ENCODE data around the gene STX10.
A peak's percentile ranks its signal among the peaks of the same experiment; 100 is the strongest.

STX10 gene

DNA sequence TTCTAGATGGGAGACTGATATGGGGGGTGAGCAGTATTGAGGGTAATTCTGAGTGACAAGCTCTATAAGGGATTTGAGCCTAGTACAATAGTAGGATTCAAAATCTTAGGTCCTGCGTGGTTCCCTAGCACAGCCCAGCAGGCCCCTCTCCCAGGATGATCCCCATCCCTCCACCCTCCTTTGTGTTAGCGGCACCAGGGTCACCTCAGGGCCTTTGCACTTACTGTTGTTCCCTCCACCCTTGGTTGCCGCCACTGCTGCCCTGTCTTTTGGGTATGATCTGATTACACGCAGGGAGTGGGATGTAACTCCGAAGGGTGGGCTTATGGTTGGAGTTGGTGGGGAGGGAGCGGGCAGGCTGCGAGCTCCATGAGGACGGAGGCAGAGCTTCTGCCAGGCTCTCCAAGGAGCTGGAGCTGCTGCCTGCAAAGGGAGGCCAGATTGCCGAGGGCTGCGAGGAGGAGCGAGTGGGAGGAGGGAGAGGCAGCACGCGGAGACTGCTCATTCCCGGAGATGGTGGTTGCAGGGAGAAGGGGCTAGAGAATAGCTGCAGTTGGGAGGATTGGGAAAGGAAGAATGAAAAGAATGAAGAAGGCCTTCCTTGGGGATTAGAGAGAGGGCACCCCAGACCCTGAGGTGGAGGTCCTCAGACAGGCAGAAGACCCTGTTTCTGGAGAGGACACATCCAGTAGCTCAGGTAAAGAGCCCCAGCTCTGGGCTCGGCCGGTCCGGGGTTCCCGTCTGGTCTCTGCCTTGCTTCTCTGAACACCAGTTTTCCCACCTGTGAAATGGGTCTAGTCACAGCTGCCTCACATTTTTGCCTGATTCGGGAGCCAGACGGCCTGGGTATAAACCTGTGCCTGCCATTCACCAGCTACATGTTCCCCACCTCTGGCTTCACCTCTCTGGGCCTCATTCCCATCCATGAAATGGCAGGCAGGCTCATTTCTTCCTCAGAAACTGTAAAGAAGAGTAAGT lies 26.9 kb downstream of the STX10 start:
- no peak overlapping the region for H3K27ac ChIP-seq (ENCODE audit: low read depth, low read length)
- no peak overlapping the region for H3K4me3 ChIP-seq (ENCODE audit: low read length)
- peaks cover 31% of the 10 kb centered on the region for H3K36me3 ChIP-seq (ENCODE audit: insufficient read depth, low read length)
- WGBS: 89% methylated on average over 20 of the region's 20 CpGs
- H3K9me3 ChIP-seq (ENCODE audit: insufficient read depth, low read depth, low read length): no peaks in the 10 kb centered on the region
- H3K9ac ChIP-seq (ENCODE audit: low read depth, low read length): no peak overlapping the region
- no peaks in the 10 kb centered on the region for H3K27me3 ChIP-seq (ENCODE audit: insufficient read depth, low read length)
- peaks cover 27% of the 10 kb centered on the region for H3K4me1 ChIP-seq (ENCODE audit: insufficient read depth, low read length)

DNA sequence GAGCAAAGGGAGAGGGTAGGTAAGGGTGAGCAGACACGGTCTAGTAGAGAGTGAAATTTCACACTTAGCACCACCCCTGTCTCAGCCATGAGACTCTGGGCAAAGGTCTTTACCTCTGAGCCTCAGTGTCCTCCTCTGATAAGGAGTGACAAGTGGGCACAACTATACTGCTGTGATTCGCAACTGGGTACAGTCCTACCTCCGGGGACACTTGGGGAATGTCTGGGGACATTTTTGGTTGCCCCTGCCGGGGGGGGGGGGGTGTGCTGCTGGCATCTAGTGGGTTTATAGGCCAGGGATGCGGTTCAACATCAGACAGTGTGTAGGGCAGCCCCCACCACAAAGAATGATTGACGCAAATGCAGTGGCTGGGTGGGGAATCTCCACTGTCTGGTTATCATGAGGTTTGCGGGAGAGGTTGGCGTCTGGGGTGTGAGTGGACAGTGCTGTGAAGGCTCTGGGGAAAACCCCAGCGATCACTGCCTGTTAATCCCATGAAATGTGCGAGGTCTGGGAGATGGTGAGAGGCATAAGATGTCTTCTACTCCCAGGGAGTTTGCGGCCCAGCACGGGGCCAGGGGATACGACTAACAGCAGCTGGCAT lies 27.8 kb downstream of the STX10 start:
- Histone ChIP-seq H3K27ac (ENCODE audit: low read depth, low read length) (no peak overlapping the region), H3K36me3 (ENCODE audit: insufficient read depth, low read length) (peaks cover 31% of the 10 kb centered on the region), H3K4me1 (ENCODE audit: insufficient read depth, low read length) (peaks cover 27% of the 10 kb centered on the region), H3K9ac (ENCODE audit: low read depth, low read length) (no peak overlapping the region), H3K4me3 (ENCODE audit: low read length) (no peak overlapping the region), H3K9me3 (ENCODE audit: insufficient read depth, low read depth, low read length) (no peaks in the 10 kb centered on the region), H3K27me3 (ENCODE audit: insufficient read depth, low read length) (no peaks in the 10 kb centered on the region)
- WGBS: 94% methylated on average over 13 of the region's 13 CpGs

GRCh38 chr19:13121551-13122274 lies 28.5 kb downstream of the STX10 start:
- H3K27me3 ChIP-seq (ENCODE audit: insufficient read depth, low read length): no peaks in the 10 kb centered on the region
- no peak overlapping the region for H3K4me3 ChIP-seq (ENCODE audit: low read length)
- 91% methylated on average over 18 of the region's 18 CpGs for WGBS
- H3K36me3 ChIP-seq (ENCODE audit: insufficient read depth, low read length): peaks cover 30% of the 10 kb centered on the region
- H3K4me1 ChIP-seq (ENCODE audit: insufficient read depth, low read length): peaks cover 27% of the 10 kb centered on the region
- H3K27ac ChIP-seq (ENCODE audit: low read depth, low read length): 0 out of 2 replicates have a peak overlapping the region, but pooled peaks have one; percentile 14
- no peaks in the 10 kb centered on the region for H3K9me3 ChIP-seq (ENCODE audit: insufficient read depth, low read depth, low read length)
- H3K9ac ChIP-seq (ENCODE audit: low read depth, low read length): no peak overlapping the region

- peak overlapping the region; percentile 88 for H3K4me3 ChIP-seq (ENCODE audit: low read length)
- H3K4me1 ChIP-seq (ENCODE audit: insufficient read depth, low read length): peaks cover 27% of the 10 kb centered on the region
- H3K9ac ChIP-seq (ENCODE audit: low read depth, low read length): peak overlapping the region; percentile 21; the same call in 1 of the 2 replicates
- H3K27me3 ChIP-seq (ENCODE audit: insufficient read depth, low read length): no peaks in the 10 kb centered on the region
- H3K36me3 ChIP-seq (ENCODE audit: insufficient read depth, low read length): peaks cover 24% of the 10 kb centered on the region
- no peaks in the 10 kb centered on the region for H3K9me3 ChIP-seq (ENCODE audit: insufficient read depth, low read depth, low read length)
- H3K27ac ChIP-seq (ENCODE audit: low read depth, low read length): peak overlapping the region; percentile 66; the same call in 1 of the 2 replicates
- 22% methylated on average over 10 of the region's 10 CpGs for WGBS
Measured at GRCh38 chr19:13120817-13121216, 29.4 kb downstream of the STX10 start.

DNA sequence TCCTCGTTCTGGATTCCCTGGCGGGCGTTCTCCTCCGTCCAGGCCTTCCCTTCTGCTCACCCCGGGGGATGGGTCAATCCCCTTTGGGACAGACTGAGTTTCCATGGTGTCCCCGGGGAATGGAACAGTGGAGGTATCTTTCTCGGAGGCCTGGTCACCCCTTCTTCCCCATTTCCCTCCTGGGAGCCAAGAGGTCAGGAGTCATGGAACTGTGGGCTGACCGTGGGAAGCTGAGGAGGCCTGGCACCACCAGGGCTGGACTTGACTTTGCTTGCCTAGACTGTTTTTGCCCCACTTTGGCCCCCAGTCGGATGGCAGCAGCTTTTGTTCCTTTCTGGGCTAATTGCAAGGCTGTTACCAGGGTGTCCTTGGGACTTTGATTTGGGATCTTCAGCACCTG lies 30.1 kb downstream of the STX10 start:
- H3K9ac ChIP-seq (ENCODE audit: low read depth, low read length): no peak overlapping the region
- WGBS: 83% methylated on average over 9 of the region's 9 CpGs
- H3K9me3 ChIP-seq (ENCODE audit: insufficient read depth, low read depth, low read length): no peaks in the 10 kb centered on the region
- H3K4me3 ChIP-seq (ENCODE audit: low read length): 0 out of 2 replicates have a peak overlapping the region, but pooled peaks have one; percentile 88
- H3K4me1 ChIP-seq (ENCODE audit: insufficient read depth, low read length): peaks cover 32% of the 10 kb centered on the region
- H3K36me3 ChIP-seq (ENCODE audit: insufficient read depth, low read length): peaks cover 24% of the 10 kb centered on the region
- no peaks in the 10 kb centered on the region for H3K27me3 ChIP-seq (ENCODE audit: insufficient read depth, low read length)
- H3K27ac ChIP-seq (ENCODE audit: low read depth, low read length): peak overlapping the region; percentile 66; the same call in 1 of the 2 replicates

GRCh38 chr19:13119627-13120026 lies 30.5 kb downstream of the STX10 start:
- 86% methylated on average over 8 of the region's 8 CpGs for WGBS
- peak overlapping the region; percentile 56; the same call in 1 of the 2 replicates for H3K9ac ChIP-seq (ENCODE audit: low read depth, low read length)
- no peaks in the 10 kb centered on the region for H3K9me3 ChIP-seq (ENCODE audit: insufficient read depth, low read depth, low read length)
- peaks cover 32% of the 10 kb centered on the region for H3K4me1 ChIP-seq (ENCODE audit: insufficient read depth, low read length)
- peak overlapping the region; percentile 69; the same call in 1 of the 2 replicates for H3K27ac ChIP-seq (ENCODE audit: low read depth, low read length)
- peak overlapping the region; percentile 88 for H3K4me3 ChIP-seq (ENCODE audit: low read length)
- no peaks in the 10 kb centered on the region for H3K27me3 ChIP-seq (ENCODE audit: insufficient read depth, low read length)
- H3K36me3 ChIP-seq (ENCODE audit: insufficient read depth, low read length): peaks cover 26% of the 10 kb centered on the region

GRCh38 chr19:13118424-13119193 lies 31.6 kb downstream of the STX10 start:
- Histone ChIP-seq H3K4me1 (ENCODE audit: insufficient read depth, low read length) (peaks cover 32% of the 10 kb centered on the region), H3K36me3 (ENCODE audit: insufficient read depth, low read length) (peaks cover 30% of the 10 kb centered on the region)
- under 1% methylated on average over 57 of the region's 57 CpGs for WGBS

GRCh38 chr19:13117772-13118423 lies 32.3 kb downstream of the STX10 start, which contains the start of gene NACC1:
TSS of gene NACC1 (plus strand) at chr19:13118264. CDS start at chr19:13135208, 16,944 bp downstream.
- H3K9me3 ChIP-seq (ENCODE audit: insufficient read depth, low read depth, low read length): no peaks in the 10 kb centered on the region
- H3K36me3 ChIP-seq (ENCODE audit: insufficient read depth, low read length): peaks cover 37% of the 10 kb centered on the region
- peak within 1 kb of the TSS; percentile 88 for H3K4me3 ChIP-seq (ENCODE audit: low read length)
- no peaks in the 10 kb centered on the region for H3K27me3 ChIP-seq (ENCODE audit: insufficient read depth, low read length)
- H3K9ac ChIP-seq (ENCODE audit: low read depth, low read length): peak within 1 kb of the TSS; percentile 99
- WGBS: 8% methylated on average over 65 of the region's 65 CpGs
- peak within 1 kb of the TSS; percentile 99 for H3K27ac ChIP-seq (ENCODE audit: low read depth, low read length)
- H3K4me1 ChIP-seq (ENCODE audit: insufficient read depth, low read length): peaks cover 32% of the 10 kb centered on the region

More at GRCh38 chr19:13118424-13119193, 31.6 kb downstream of the STX10 start:
- Histone ChIP-seq H3K9me3 (ENCODE audit: insufficient read depth, low read depth, low read length) (no peaks in the 10 kb centered on the region), H3K27ac (ENCODE audit: low read depth, low read length) (peak overlapping the region; percentile 99), H3K9ac (ENCODE audit: low read depth, low read length) (peak overlapping the region; percentile 99), H3K27me3 (ENCODE audit: insufficient read depth, low read length) (no peaks in the 10 kb centered on the region), H3K4me3 (ENCODE audit: low read length) (peak overlapping the region; percentile 88)

GRCh38 chr19:13117176-13117771 lies 32.9 kb downstream of the STX10 start:
- peak overlapping the region; percentile 96 for H3K9ac ChIP-seq (ENCODE audit: low read depth, low read length)
- H3K4me3 ChIP-seq (ENCODE audit: low read length): peak overlapping the region; percentile 88
- H3K9me3 ChIP-seq (ENCODE audit: insufficient read depth, low read depth, low read length): no peaks in the 10 kb centered on the region
- peaks cover 32% of the 10 kb centered on the region for H3K4me1 ChIP-seq (ENCODE audit: insufficient read depth, low read length)
- no peak overlapping the region for H3K27ac ChIP-seq (ENCODE audit: low read depth, low read length)
- peaks cover 43% of the 10 kb centered on the region for H3K36me3 ChIP-seq (ENCODE audit: insufficient read depth, low read length)
- WGBS: 44% methylated on average over 20 of the region's 20 CpGs
- no peaks in the 10 kb centered on the region for H3K27me3 ChIP-seq (ENCODE audit: insufficient read depth, low read length)

Data from HUES64 (cell line).